GM21360 (cell line): ENCODE results near the gene PITX1.

ENCODE experiments used
- ATAC-seq: cut with Tn5 transposase; IDR thresholded peaks from one replicate; pipeline ENCODE4 v1.9.1; 2021; ENCODE audit warnings: mild to moderate bottlenecking, moderate library complexity; ENCODE audit not compliant: unreplicated experiment

The PITX1 gene

GRCh38 chr5:135042595-135042994, 8.6 kb upstream of the PITX1 start:
- no peak for ATAC-seq

- no peak for ATAC-seq
These were observed 7.7 kb upstream of the PITX1 start for GRCh38 chr5:135041726-135042125.

- no peak for ATAC-seq
These were observed 7.1 kb upstream of the PITX1 start for GRCh38 chr5:135041145-135041587.

- no peak for ATAC-seq
These were observed 6.5 kb upstream of the PITX1 start for GRCh38 chr5:135040333-135041144.

GRCh38 chr5:135040034-135040332, 6.0 kb upstream of the PITX1 start:
- ATAC-seq, result no peak

GRCh38 chr5:135039271-135040033, 5.4 kb upstream of the PITX1 start:
- ATAC-seq, result no peak

- ATAC-seq, result no peak
These were observed 4.8 kb upstream of the PITX1 start for GRCh38 chr5:135038813-135039270.

- no peak for ATAC-seq
These were observed 4.3 kb upstream of the PITX1 start for GRCh38 chr5:135038205-135038812.

GRCh38 chr5:135037519-135038204, 3.6 kb upstream of the PITX1 start:
- ATAC-seq, result no peak

GRCh38 chr5:135036405-135036804, 2.4 kb upstream of the PITX1 start:
- no peak for ATAC-seq

- no peak for ATAC-seq
These were observed 1.6 kb upstream of the PITX1 start for GRCh38 chr5:135035678-135036030.

GRCh38 chr5:135034963-135035677, 1.1 kb upstream of the PITX1 start:
- ATAC-seq, result no peak

GRCh38 chr5:135034236-135034962, 371 bp upstream of the PITX1 start:
- no peak for ATAC-seq

GRCh38 chr5:135032999-135033861, 798 bp downstream of the PITX1 start:
- no peak for ATAC-seq

- ATAC-seq, result no peak
These were observed 1.4 kb downstream of the PITX1 start for GRCh38 chr5:135032695-135032998.

- ATAC-seq, result no peak
These were observed 2.0 kb downstream of the PITX1 start for GRCh38 chr5:135031813-135032694.

- no peak for ATAC-seq
These were observed 2.8 kb downstream of the PITX1 start for GRCh38 chr5:135030956-135031812.
